ENCODE measurements around the gene VPS11. TPM values are rescaled to one million over a fixed set of nuclear protein-coding genes. Genes with fewer than 3 reads are reported as not detected.

Gene VPS11
- total RNA-seq, 1 experiment from 2014 or later = 43.2 TPM

- TF ChIP-seq CTCF (IDR thresholded peaks at IDR 0.05; ENCODE audit: insufficient read depth in 1 of 2, low read depth in 1 of 2, low read length in 1 of 2, severe bottlenecking in 1 of 2, unreplicated experiment in 1 of 2) = no peak
- Mint-ChIP-seq H3K27me3 (ENCODE audit: insufficient read depth, unreplicated experiment) (no peaks in the 10 kb centered on the region), H3K36me3 (ENCODE audit: insufficient read depth, unreplicated experiment) (peaks cover 13% of the 10 kb centered on the region), H3K4me3 (ENCODE audit: unreplicated experiment) (no peak overlapping the region), H3K9me3 (ENCODE audit: unreplicated experiment) (no peaks in the 10 kb centered on the region), H3K27ac (ENCODE audit: unreplicated experiment) (no peak overlapping the region), H3K4me1 (ENCODE audit: low read depth, unreplicated experiment) (peaks cover 20% of the 10 kb centered on the region)
- ChIA-PET POLR2A (interaction anchor here (1.2 kb wide), 1 partner anchor 32 kb away, joined by 3 read pairs; a partner anchor contains a TSS), CTCF (no interaction called here)
- Histone ChIP-seq H3K36me3 (ENCODE audit: control insufficient read depth, insufficient read depth, low read length) (no peaks in the 10 kb centered on the region), H3K9me3 (no peaks in the 10 kb centered on the region), H3K27me3 (replicated peaks; ENCODE audit: control insufficient read depth, insufficient read depth, low read length) (no peaks in the 10 kb centered on the region), H3K4me1 (peaks cover 5% of the 10 kb centered on the region; the same call in 1 of the 2 replicates), H3K4me3 (ENCODE audit: low read depth, low read length) (no peak overlapping the region)
- no peak for DNase-seq
- no TSS peak for BruUV-seq (replicated peaks)
- intact Hi-C loops (cut with micrococcal nuclease; ENCODE audit: unreplicated experiment) = no loop called here
These were observed 4.8 kb upstream of the VPS11 start for GRCh38 chr11:119062779-119063178.

GRCh38 chr11:119065369-119065768 lies 2.2 kb upstream of the VPS11 start:
- H3K27me3 Mint-ChIP-seq (ENCODE audit: insufficient read depth, unreplicated experiment) = no peaks in the 10 kb centered on the region
- ChIA-PET CTCF (interaction anchor here (0.6 to 1.0 kb wide), 3 partner anchors 17 to 121 kb away, joined by 3 read pairs; no protein-coding TSS in a partner anchor), POLR2A (interaction anchor here (0.6 to 1.0 kb wide), 3 partner anchors 9 to 29 kb away, joined by 3 to 4 read pairs (median 3); partner anchors contain the start of gene HYOU1)
- peak; percentile 65 to 68 for DNase-seq
- H3K27ac Mint-ChIP-seq (ENCODE audit: unreplicated experiment) = no peak overlapping the region
- no TSS peak for BruUV-seq (replicated peaks)
- Histone ChIP-seq H3K9me3 (no peaks in the 10 kb centered on the region), H3K4me1 (no peaks in the 10 kb centered on the region), H3K27me3 (replicated peaks; ENCODE audit: control insufficient read depth, insufficient read depth, low read length) (no peaks in the 10 kb centered on the region), H3K4me3 (ENCODE audit: low read depth, low read length) (no peak overlapping the region), H3K36me3 (ENCODE audit: control insufficient read depth, insufficient read depth, low read length) (peaks cover 3% of the 10 kb centered on the region; the same call in 1 of the 2 replicates)
- no peaks in the 10 kb centered on the region for H3K9me3 Mint-ChIP-seq (ENCODE audit: unreplicated experiment)
- H3K36me3 Mint-ChIP-seq (ENCODE audit: insufficient read depth, unreplicated experiment) = peaks cover 28% of the 10 kb centered on the region
- H3K4me3 Mint-ChIP-seq (ENCODE audit: unreplicated experiment) = peak overlapping the region; percentile 46
- peak; percentile 60 to 67 for TF ChIP-seq CTCF (IDR thresholded peaks at IDR 0.05; ENCODE audit: insufficient read depth in 1 of 2, low read depth in 1 of 2, low read length in 1 of 2, severe bottlenecking in 1 of 2, unreplicated experiment in 1 of 2)
- intact Hi-C loops (cut with micrococcal nuclease; ENCODE audit: unreplicated experiment) = loop anchor here (1.0 kb wide), 1 partner anchor 132 kb away; no protein-coding TSS in a partner anchor
- H3K4me1 Mint-ChIP-seq (ENCODE audit: low read depth, unreplicated experiment) = peaks cover 12% of the 10 kb centered on the region

- Histone ChIP-seq H3K9me3 (no peaks in the 10 kb centered on the region), H3K4me3 (ENCODE audit: low read depth, low read length) (no peak overlapping the region), H3K27me3 (replicated peaks; ENCODE audit: control insufficient read depth, insufficient read depth, low read length) (no peaks in the 10 kb centered on the region), H3K4me1 (no peaks in the 10 kb centered on the region), H3K36me3 (ENCODE audit: control insufficient read depth, insufficient read depth, low read length) (peaks cover 22% of the 10 kb centered on the region)
- H3K4me1 Mint-ChIP-seq (ENCODE audit: low read depth, unreplicated experiment) = no peaks in the 10 kb centered on the region
- ChIA-PET POLR2A (no interaction called here), CTCF (no interaction called here)
- TF ChIP-seq CTCF (IDR thresholded peaks at IDR 0.05; ENCODE audit: insufficient read depth in 1 of 2, low read depth in 1 of 2, low read length in 1 of 2, severe bottlenecking in 1 of 2, unreplicated experiment in 1 of 2) = no peak
- peaks cover 86% of the 10 kb centered on the region for H3K36me3 Mint-ChIP-seq (ENCODE audit: insufficient read depth, unreplicated experiment)
- no peak overlapping the region for H3K27ac Mint-ChIP-seq (ENCODE audit: unreplicated experiment)
- no peak for DNase-seq
- no TSS peak for BruUV-seq (replicated peaks)
- H3K4me3 Mint-ChIP-seq (ENCODE audit: unreplicated experiment) = no peak overlapping the region
- no peaks in the 10 kb centered on the region for H3K9me3 Mint-ChIP-seq (ENCODE audit: unreplicated experiment)
- intact Hi-C loops (cut with micrococcal nuclease; ENCODE audit: unreplicated experiment) = no loop called here
- no peaks in the 10 kb centered on the region for H3K27me3 Mint-ChIP-seq (ENCODE audit: insufficient read depth, unreplicated experiment)
These were observed 10.2 kb downstream of the VPS11 start for GRCh38 chr11:119077839-119078238.
